Activated CD8-positive, alpha-beta memory T cell treated with anti-CD3 and anti-CD28 coated beads for 24 hours (primary cell): ENCODE measurements around the gene ASIC3.

Experiments
- DNase-seq: peaks from one replicate; pipeline ENCODE4 v3.0.0-alpha.2; 2020

Gene ASIC3

DNA sequence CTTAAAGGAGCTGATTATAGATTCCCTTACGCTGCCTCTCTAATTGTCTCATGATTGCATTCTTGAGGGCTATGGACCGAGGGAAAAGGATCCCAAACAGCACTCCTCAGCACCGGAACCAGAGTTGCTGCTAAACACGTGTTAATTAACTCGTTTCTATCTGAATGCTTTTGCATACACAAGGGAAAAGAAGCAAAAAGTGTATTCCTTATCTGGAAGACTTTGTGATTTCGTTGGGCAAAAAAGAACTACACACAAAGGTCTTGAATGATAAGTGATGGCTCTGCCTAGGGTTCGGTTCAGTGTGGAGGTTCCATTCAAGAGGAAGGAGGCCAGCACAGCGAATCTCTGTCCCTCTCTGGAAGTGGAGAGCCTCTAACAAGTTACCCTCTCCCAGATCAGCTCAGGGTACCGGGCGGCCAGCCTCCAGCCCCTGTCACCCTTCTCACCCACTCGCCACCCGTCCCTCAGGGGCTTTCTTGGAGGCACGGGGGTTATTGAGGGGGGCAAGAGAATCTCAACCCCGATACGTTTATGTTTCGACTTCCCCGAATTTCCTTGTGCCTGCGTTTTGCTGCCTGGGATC lies 10.5 kb downstream of the ASIC3 start:
- no peak for DNase-seq

DNA sequence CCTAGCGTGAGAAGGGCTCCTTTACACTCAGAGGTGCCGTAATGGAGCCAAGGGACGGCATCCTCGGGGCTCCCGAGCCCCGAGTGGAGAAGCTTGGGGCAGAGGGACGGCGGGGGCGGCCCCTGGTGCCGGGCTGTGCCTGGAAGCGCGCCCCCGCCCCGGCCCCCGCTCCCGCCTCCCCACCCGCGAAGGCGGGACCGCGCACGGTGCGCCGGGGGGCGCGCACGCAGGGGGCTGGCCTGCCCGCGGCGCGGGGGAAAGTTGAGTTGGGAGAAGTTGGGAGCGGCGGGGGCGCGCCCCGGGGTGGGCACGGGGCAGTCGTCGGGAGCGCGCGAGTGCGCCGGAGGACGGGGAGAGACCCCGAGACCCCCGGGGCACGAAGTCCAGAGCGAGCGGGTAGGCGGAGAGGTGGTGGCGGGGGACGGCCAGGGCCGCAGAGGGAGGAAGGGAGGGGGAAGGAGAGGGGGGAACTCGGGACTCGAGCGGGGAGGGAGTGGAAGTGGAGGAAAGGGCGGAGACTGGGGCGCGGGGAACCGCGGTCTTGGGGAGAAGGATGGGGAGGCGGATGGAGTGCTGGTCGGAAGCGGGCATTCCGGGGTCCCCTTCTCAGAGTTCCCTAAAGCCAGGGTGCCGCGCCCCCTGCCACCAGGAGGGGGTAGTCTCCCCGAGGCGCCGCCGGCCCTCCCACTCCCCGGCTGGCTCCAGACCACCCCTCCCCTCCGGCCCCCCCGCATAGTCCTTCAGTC lies 11.2 kb downstream of the ASIC3 start, which contains the start of gene SLC4A2:
Gene SLC4A2 (plus strand): TSS at position 223 of the 746 bp plus-strand sequence. CDS start 2,399 bp downstream, outside the sequence.
- DNase-seq: peak; percentile 89

DNA sequence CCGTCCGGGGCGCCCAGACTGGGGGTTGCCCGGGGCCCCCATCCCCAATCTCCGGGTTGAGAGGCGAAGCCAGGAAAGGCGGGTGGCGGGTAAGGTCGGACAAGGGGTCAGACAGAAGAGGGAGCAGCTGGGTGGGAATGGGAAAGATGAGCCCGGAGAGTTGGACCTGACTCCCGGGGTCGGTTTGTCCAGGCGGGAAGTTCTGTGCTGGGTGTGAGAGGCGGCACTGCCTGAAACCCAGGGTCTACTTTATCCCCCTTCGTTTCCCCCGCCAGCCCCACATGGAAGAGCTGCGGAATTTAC lies 11.7 kb downstream of the ASIC3 start:
- DNase-seq: no peak

DNA sequence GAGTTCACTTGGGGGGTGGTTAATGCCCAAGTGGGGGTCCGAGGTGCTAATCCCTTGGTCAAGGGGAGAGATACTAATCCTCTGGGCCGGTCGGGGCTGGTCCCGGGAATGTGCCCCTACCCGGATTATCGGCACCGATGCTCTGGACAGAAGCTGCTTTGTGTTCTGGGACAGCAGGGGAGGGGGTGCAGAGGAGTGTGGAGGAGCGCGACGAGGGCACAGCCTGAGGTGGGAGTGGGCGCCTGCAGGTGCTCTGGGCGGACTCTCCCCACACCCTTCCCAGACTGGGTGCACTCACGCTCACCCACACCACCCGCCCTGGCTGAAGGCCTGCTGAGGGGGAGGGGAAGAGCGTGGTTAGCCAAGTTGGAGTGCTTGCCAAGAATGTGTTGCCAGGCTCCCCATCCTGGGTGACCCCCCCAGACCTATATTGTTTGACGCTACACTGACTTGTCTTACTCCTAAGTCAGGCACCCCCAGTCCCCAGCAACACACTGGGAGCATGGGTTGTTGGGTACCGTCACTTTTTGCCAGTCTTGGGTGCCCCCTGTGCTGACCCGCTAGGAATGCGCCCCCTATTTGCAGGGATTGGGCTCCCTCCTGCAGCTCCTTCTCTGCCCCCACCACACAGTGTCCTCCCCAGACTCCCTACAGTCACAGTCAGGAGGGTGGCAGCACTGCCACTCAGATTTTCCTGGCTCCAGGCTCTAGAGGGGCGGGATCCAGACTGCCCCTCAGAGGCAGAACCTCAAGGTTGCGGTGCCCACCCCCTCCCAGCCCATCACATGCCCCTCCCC lies 12.3 kb downstream of the ASIC3 start:
- peak; percentile 65 for DNase-seq

DNA sequence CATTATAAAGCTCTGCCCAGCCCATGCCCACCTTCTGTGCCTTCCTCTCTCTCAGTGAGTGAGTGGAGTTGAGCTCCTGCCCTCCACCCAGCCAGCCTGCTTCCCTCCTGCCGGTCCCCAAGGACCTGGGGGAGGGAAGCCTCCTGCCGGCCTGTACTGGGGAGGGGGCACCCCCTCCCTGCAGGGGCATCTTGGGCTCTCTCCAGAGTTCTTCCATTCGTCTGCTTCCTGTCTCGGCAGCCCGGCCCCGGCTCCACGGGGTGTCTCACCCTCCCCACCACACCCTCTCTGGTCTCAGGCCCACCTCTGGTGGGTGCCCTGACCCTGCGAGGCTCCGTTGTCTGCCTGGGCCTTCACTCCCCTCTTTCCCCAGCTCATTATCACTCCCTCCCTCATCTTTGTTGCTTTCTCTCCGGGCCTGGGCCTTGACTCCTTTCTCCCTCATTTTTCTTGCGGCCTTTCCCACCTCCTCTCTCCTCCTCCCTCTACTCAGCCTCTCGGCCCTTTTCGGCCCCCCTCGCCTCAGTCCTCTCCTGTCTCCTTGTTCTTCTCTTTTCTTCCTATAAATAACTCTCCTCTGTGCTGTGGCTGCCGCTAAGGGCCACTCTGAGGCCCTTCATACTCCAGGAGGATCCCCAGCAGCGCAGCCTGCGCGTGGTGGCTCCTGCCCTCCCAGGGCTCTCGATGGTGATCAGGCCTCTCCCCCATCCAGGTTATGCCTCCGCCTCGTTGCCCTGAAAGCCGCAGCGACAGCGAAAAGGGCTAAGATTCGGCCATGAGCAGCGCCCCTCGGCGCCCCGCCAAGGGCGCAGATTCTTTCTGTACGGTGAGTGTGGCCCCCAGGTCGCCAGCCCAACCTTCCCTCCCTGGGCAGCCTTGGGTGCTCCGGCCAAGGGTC lies 13.1 kb downstream of the ASIC3 start:
- no peak for DNase-seq

DNA sequence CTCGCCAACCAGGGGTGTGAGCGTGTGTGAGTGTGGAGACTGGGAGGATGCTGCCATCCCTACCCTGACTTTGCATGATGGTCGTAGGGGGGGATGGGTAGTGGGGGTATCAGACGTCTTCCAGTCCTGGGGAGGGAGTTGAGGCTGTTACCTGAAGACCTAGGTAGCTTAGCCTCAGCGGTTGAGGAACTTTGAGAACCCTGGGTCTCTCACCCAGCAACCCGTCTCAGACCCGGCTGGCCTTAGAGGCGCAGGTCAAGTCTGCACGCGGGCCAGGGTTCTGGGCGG lies 13.7 kb downstream of the ASIC3 start:
- DNase-seq: no peak

DNA sequence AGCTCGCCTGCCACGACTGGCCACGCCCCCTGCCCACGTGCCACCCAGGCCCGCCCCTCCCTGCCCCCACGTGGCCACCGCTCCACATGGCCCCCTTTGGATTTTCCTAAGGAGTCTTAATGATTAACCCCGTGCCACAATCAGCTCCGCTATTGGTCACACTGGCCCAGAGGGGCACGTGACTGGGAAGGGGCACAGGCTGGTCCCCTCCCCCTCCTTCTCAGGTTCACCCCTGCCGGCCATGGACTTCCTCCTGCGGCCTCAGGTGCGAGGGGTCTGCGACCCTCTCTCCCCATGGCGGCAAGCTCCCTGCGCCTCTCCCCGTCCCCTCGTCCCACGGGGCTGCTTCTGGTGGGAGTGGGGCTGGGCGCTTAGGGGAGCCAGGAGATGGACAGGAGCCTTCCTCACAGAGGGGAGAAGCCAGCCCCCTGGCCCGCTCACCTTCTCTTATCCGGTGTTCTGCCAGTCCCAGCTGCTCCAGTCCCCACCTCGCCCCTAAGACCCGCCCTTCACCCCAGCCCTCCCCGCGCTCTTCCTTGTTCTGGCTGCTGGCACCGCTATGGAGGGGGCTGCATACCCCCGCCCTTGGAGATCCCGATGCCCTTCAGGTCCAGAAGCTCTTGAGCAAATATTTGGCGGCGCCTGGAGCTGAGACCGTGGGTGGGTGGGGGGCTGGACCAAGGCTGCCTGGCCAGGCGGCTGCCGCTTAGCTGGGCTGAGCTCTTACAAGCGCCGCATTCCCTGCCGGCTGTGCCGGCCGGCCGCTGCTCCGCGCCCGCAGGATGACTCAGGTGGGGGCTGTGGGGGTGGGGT lies 14.3 kb downstream of the ASIC3 start:
- DNase-seq: no peak

DNA sequence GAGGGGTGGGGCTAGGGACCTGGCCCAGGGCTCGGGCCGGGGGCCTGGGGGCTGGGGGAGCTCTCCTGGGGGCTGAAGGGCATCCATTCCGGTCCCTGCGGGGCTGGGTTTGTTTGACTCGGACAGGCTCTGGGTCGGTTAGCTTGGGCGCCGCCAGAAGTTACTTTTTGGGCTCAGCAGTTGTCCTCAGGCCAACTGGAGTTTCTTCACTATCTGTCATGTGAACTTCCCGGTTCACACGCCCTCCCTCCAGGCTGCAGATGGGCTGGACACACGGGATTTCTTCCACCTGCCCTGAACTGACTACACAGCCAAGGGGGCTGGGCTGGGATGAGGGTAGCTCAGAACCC lies 14.9 kb downstream of the ASIC3 start:
- no peak for DNase-seq

DNA sequence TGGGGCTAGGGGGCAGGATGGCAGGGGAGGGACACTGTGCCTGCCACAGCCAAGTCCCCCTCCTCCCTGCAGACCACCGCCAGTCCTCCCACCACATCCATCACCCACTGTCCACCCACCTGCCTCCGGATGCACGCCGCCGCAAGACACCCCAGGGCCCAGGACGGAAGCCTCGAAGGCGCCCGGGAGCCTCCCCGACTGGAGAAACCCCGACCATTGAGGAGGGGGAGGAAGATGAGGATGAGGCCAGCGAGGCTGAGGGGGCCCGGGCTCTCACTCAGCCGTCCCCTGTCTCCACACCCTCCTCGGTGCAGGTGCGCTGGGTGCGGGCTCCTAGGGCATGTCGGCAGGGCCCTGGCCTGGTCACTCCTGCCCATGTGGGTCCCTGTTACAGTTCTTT lies 16.1 kb downstream of the ASIC3 start:
- DNase-seq: no peak

DNA sequence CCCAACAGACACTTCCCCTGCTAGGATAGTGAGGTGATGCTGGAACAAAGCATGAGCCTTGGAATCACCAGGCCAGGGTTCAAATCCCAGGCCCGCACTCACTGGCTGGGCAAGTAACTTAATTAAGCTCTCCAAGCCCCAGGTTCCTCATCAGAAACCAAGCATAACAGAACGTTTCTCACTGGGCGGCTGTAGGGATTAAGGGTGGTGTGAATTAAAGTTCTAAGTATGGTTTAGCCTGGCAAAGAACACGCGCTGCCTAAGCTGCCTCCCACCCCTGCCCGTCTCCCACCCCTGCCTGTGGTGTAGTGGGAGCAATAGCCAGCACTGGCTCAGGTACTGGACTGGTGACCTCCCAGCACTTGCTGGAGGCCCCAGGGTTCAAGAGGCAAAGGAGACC lies 16.7 kb downstream of the ASIC3 start:
- DNase-seq: no peak

DNA sequence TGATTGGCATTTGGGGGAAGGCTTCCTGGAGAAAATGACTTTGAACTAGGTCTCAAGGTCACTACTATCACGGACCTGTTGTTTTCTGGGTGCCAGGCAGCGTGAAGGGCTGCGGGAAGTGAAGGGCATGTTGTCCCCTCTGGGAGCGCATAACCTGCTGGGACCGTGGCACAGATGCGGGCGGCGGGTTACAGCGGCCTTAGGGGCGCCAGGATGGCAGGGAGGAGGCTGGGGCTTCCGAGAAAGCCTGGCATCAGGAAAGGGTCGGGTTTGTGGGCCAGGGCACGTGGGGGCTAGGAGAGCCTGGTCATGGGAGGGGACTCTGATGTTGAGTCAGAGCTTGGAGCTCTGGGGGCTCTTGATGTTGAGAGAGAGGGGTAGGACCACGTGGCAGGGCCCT lies 17.2 kb downstream of the ASIC3 start:
- no peak for DNase-seq

DNA sequence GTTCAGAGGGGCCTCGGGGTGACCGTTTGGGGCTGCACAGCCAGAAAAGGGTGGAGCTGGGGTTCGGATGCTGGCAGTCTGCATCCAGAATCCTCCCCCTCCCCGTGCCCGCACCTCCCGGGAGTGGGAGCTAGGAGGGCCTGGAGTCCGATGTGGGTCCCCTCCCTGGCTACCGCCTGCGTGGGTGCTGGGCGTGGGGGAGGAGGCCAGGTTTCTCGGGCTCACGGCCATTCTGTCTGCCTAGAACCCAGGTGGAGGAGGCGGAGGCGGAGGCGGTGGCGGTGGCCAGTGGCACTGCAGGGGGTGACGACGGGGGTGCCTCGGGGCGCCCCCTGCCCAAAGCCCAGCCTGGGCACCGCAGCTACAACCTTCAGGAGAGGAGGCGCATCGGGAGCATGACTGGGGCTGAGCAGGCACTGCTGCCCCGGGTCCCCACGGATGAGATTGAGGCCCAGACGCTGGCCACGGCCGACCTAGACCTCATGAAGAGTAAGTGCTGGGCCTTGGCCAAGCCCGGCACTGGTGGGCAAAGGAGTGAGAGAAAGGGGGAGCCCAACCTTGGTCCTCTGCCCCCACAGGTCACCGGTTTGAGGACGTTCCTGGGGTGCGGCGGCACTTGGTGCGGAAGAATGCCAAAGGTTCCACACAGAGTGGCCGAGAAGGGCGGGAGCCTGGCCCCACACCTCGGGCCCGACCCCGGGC lies 18.1 kb downstream of the ASIC3 start:
- no peak for DNase-seq

DNA sequence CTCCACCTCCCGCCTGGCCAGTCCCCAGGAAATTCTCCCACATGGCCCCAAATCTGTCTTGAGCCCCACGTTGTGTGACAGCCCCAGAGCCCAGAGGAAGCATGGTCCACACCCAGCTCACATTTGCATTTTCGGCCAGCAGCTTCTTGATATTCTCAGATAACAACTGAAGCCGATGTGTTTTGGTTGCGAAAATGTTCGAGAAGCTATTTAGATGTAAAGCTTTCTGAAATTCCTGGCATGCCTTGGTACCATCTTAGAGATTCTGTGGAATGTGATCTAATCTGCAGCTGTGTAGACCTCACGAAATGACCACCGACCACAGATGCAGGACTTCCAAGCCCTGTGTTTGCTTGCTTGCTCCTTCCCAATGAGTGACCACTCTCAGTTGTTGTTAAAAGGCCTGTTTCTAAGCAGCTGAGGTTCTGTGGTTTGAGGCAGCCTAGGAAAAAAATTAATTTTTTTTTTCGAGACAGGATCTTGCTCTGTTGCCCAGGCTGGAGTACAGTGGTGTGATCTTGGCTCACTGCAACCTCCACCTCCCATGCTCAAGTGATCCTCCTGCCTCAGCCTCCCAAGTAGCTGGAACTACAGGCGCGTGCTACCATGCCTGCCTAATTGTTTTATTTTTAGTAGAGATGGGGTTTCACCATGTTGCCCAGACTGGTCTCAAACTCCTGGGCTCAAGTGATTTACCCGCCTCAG lies 19.9 kb downstream of the ASIC3 start:
- no peak for DNase-seq

DNA sequence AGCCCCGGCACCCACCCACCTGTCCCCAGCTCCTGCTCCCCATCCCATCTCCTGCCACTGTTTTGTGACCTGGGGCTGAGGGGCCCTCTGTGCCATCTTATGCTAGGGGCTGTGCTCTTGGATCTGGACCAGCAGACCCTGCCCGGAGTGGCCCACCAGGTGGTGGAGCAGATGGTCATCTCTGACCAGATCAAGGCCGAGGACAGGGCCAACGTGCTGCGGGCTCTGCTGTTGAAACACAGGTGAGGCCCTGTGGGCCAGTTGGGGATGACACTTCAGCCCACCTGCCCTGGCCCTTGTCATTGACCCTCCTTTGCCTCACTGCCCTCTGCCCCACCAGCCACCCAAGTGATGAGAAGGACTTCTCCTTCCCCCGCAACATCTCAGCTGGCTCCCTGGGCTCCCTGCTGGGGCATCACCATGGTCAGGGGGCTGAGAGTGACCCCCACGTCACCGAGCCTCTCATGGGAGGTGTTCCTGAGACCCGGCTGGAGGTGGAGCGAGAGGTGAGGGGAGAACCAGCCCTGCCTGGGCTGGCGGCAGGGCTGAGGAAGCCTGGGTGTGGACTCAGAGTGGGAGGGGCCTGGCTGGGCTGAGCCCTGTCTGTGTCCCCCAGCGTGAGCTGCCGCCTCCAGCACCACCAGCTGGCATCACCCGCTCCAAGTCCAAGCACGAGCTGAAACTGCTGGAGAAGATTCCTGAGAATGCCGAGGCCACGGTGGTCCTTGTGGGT lies 21.7 kb downstream of the ASIC3 start:
- no peak for DNase-seq

DNA sequence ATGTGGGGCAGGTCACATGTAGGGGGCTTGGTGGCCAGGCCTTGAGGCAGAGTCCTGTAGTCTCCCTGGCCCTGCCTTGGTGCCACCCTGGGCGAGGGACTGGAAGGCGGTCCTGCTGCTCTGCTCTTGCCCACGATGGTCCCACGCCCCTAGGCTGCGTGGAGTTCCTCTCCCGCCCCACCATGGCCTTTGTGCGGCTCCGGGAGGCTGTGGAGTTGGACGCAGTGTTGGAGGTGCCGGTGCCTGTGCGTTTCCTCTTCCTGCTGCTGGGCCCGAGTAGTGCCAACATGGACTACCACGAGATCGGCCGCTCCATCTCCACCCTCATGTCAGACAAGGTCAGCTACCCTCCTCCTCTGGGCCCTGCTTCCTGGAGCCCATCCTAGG lies 22.2 kb downstream of the ASIC3 start:
- DNase-seq: no peak

DNA sequence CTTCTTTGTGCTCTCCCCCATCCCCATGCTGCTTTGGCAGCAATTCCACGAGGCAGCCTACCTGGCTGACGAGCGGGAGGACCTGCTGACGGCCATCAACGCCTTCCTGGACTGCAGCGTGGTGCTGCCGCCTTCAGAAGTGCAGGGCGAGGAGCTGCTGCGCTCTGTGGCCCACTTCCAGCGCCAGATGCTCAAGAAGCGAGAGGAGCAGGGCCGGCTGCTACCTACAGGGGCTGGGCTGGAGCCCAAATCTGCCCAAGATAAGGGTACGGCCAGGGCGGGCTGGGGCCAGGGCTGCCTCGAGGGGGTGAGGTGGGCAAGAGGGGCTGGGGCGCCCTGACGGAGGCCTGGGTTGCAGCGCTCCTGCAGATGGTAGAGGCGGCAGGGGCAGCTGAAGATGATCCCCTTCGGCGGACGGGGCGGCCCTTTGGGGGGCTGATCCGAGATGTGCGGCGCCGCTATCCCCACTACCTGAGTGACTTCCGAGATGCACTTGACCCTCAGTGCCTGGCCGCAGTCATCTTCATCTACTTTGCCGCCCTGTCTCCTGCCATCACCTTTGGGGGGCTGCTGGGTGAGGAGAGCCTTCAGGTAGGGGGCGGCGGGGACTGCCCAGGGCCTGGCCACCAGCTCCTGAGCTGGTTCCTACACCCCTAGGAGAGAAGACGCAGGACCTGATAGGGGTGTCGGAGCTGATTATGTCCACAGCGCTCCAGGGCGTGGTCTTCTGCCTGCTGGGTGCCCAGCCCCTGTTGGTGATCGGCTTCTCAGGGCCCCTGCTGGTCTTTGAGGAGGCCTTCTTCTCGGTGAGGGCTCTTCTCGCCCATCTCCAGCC lies 22.9 kb downstream of the ASIC3 start:
- DNase-seq: no peak

DNA sequence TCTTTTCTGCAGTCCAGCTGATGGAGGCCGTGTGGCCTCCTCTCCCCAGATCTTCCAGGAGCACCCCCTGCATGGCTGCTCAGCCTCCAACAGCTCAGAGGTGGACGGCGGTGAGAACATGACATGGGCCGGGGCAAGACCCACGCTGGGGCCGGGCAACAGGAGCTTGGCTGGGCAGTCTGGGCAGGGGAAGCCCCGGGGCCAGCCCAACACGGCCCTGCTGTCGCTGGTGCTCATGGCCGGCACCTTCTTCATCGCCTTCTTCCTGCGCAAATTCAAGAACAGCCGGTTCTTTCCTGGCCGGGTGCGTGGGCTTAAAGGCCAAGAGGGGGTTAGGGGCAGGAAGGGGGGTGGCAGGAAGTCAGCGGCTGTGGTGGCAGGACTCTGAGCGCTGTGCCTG lies 25.7 kb downstream of the ASIC3 start:
- DNase-seq: no peak

DNA sequence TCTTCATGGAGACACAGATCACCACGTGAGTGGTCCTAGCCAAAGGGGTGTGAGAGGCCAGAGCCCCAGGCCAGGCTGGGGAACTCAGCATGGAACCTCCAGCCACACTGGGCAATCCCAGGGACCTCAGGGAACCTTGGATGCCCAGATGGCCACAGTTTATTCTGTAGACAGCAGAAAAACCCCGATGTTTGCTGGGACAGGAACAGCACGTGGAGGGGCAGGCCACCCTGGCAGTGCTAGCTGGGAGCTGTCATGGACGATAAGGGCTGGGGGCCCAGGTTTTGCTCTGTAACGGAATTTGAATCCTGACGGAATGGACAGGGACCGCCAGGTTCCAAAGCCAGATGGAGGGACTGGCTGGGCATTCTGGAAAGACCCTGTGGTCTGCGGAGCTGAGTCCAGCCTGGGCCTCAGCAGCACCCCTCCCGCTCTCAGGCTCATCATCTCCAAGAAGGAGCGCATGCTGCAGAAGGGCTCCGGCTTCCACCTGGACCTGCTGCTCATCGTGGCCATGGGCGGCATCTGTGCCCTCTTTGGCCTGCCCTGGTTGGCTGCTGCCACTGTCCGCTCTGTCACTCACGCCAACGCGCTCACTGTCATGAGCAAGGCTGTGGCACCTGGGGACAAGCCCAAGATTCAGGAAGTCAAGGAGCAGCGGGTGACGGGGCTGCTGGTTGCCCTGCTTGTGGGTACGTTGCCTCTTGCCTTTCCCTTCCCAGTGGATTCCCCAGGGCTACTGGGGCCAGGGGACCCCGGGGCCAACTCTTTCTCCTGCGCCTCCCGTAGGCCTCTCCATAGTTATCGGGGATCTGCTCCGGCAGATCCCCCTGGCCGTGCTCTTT lies 26.7 kb downstream of the ASIC3 start:
- DNase-seq: no peak

DNA sequence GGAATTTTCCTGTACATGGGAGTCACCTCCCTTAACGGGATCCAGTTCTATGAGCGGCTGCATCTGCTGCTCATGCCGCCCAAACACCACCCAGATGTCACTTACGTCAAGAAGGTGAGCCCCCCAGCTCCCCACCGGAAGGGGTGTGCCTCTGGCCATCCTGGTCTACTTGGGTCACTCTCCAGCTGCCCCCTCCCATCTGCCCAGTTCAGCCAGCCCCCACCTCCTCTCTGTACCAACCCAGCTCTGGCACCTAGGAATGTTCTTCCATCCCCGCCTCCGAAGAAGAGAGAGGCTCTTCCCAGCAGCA lies 27.3 kb downstream of the ASIC3 start:
- no peak for DNase-seq
